IPS DF 4.7 (cell line): ENCODE data around the gene CAMK2B.
"Not testable (repeated sequence)": the region's sequence is repeated elsewhere in the genome, so short reads cannot be mapped to it uniquely, and the experiment has no call there.

Source experiments
- DNase-seq: peaks from one replicate; pipeline ENCODE4 v3.0.0-alpha.2; 2013; ENCODE audit warnings: low spot score; ENCODE audit errors: extremely low read depth

The CAMK2B gene

DNA sequence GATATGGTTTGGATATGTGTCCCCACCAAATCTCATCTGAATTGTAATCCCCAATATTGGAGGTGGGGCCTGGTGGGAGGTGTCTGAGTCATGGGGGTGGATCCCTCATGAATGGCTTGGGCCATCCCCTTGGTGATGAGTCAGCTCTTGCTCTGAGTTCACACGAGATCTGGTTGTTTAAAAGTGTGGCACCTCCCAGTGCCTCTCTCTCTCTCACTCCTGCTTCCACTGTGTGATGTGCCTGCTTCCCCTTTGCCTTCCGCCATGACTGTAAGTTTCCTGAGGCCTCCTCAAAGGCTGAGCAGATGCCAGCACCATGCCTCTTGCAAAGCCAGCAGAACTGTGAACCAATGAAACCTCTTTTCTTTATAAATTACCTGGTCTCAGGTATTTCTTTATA lies 131.3 kb downstream of the CAMK2B start:
- DNase-seq, result no peak

DNA sequence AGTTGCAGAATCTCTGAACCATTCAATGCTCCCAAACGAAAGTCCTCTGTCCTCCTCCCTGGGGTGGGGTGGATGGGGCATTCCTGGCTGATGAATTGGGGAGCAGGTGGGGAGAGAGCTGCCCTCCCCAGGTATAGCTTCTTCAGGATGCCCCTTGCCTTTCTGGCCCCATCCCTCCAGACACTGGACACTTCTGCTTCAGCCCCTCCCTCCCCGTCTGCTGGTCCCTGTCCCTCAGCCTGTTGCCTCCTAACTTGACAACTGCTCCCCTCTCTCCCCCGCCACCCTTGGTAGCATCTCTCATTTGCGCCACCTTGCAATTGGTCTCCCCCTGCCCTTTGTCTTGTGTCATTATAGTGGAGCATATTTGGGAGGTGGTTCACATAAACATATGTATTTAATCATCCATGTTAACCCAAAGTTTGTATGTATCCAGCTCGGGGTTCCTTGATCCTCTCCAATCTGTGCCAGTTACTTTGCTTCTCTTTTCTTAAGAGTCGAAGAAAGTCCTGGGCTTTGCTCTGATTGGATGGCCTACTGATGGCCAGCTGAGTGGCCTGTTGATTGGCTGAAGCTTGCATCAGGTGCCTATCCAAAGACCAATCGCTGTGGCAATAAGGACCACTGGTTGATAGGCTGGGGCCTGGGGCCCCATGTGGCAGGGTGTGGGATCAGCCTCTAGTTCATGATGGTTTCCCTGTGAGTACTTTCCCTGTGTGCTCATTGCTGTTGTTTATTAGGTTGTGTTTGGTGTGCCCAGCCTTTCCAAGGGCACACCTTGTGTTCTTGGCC lies 132.2 kb downstream of the CAMK2B start:
- no peak for DNase-seq

DNA sequence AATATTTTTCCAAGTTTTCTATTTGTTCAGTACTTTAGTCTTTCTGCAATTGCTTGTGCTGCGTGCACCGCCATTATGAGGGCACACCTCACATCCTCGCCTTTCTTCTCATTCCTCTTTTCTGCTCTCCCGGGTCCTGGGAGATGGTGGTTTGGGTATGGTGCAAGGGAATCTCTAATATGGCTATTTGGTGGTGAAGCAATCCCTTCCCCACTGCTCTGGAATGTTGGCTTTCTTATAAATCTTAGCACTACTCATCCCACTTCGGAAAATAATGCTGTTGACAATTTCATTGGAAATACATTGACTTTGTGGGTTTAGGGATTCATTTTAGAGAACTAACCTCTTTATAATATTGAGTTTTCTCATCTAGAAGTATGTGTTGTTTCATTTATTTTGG lies 134.2 kb downstream of the CAMK2B start:
- no peak for DNase-seq

DNA sequence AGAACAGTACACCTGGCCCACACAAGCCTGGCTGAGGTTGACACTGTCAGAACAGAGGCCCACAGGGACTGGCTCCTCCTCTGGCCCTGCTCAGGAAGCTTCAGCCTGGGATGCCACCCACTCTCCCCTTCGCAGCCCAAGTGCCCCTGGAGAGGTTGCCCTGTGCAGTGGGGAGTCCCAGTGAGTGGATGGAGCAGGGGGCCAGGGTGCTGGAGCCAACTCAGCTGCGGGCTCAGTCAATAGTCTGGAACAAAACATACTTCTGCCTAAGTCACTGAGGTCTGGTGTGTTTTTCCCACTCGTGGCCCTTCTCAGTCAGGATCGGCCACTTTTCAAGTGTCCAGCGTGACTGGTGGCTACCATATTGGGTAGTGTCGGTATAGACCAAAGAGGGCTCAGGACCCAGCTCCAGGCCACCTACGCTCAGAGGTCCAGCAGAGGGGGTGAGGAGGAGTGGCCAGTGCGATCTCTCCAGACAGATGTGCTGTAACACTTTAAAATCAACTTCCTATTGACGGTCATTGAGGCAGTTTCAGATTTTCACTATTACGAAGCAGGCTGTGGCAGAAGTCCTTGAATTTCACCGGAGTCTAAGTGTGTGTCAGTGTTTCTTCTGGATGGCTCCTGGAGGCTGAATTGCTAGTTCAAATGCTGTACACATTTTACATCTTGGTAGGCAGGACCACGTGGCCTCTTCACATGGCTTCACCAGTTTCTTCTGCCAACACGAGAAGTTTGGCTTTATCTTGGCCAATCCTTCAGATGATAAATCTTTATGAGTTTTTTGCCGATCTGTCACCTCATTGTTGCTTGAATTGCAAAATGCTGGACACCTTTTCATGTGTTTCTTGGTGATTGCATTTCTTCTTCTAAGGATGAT lies 135.2 kb downstream of the CAMK2B start:
- no peak for DNase-seq

DNA sequence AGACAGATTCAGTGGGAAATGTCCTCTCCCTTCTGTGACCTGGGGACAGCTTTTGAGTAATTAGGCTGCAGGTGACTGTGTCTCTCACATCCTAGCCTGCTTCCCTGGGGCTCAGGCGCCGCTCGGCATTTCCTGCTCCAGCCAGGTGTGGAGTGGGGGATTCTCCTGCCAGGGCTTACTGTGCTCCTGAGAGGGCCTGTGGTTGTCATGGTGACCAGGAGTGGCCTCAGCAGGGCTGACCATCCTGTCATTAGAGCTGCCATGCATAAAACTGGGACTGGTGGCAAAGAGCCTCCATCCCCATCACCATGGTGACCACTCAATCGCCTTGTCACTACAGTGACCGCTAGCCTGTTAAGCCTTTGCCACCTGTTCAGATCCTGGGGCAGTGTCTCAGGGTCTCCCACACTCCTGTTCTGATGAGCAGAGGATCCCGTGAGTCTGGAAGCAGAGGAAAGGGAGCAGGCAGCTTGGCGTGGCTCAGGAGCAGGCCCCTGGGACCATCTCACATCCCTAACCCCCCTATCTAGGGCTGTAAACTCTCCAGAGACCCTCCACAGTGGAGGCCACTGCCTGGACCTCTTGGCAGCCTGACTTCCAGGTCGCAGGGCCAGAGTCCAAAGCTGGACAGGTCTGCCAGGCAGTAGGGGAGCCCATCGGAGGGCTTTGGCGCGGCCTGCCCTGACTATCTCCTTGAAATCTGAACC lies 136.0 kb downstream of the CAMK2B start, which contains the start of gene GCK:
GCK (minus strand) TSS at position 154 of the 707 bp plus-strand sequence. CDS start 486 bp downstream, outside the sequence.
- no peak for DNase-seq

DNA sequence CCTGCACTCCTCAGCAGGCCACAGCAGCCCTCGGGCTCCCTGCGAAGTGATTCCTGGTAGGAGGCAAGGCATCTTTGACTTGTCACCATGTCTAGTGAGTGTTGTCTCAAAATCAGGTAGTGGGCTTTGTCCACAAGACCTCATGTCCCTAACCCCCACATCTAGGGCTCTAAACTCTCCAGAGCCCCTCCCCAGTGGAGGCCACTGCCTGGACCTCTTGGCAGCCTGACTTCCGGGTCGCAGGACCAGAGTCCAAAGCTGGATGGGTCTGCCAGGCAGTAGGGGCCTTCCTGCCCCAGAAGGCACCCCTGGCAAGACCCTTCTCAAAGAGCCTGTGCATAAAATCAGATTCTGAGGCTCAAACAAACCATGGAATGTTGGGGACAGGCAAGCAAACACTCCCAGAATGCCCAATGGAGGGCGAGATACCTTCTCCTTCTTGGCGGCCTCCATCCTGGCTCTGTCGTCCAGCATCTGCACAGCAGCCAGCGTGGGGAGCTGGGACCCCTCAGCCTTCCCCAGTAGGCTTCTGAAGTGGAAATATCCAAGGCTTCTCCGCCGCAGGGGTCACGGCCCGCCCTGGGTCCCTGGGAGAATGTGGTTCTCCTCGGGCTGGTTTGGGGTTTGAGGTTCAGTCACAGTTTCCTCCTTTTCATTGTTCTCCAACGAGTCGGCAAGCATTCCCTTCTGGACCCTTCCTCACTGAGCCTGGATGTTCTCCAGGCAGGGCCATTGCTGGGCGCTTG lies 136.7 kb downstream of the CAMK2B start:
- no peak for DNase-seq

DNA sequence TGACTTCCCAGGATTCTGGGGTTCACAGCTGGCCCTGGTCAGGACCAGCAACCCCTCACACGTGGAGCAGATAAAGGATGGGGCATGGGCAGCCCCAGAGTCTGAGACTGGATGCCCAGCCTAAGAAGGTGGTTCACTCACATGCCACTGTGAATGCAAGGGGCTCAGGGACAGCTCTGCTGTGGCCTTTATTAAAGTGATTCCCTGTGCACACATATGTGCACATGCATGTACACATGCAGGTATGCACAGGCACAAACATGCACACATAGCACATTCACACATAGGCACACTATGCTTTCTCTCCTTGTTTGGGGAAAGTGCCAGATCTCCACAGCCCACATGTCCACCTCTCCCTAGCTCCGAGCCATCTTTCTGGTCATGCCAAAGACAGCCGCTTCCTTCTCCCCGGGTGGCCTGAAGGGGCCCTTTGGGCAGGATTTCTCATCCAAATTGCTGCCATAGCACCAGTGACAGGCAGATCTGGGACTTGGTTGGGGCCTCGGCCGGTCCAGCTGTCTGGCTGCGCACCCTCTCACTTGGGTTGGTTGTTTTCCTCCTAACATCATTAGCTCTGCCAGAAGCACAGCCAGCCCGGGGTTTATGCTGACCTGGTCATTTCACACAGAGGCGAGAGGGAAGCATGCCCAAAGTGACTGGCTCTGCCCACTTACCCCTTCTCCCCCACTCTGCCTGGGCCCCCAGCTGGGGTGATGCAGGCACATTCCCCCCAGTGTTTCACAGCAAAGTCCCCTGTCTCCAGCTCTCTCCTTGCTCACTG lies 137.6 kb downstream of the CAMK2B start:
- DNase-seq, result no peak

DNA sequence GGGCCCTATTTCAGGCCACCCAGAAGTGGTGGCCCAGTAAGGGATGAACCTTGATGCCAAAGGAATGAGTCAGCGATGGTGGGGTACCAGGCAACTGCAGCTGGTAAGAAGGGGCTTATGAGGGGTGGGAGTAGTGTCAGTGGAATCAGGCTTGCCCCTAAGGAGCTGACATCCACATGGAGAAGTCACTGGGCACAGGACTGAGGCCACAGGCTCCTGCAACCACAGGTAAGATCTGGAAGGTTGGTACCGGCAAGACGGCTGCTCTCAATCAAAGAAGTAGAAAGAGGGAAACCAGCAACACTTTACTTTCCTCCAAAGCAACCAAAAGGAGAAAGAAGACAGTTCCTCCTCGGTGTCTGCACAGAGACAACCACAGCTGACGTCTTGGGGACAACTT lies 138.7 kb downstream of the CAMK2B start:
- no peak for DNase-seq

DNA sequence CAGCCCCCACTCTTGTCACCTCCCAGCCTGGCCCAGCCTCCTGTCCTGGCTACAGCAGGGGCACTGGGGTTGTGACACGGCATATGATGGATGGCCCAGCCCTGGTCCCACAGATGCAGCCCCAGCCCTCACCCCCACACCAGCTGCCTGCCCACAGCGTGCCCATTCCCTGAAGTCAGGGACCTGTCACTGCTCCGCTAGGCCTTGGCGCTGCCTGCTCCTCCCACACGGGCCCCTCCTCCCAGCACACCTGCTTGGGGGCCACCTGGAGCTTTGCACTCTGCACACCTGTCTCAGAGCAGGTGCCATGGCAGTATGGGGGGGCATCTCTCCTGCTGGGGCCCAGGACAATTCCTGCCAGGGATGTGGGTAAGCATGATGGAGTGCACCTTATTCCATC lies 139.7 kb downstream of the CAMK2B start:
- DNase-seq, result no peak

DNA sequence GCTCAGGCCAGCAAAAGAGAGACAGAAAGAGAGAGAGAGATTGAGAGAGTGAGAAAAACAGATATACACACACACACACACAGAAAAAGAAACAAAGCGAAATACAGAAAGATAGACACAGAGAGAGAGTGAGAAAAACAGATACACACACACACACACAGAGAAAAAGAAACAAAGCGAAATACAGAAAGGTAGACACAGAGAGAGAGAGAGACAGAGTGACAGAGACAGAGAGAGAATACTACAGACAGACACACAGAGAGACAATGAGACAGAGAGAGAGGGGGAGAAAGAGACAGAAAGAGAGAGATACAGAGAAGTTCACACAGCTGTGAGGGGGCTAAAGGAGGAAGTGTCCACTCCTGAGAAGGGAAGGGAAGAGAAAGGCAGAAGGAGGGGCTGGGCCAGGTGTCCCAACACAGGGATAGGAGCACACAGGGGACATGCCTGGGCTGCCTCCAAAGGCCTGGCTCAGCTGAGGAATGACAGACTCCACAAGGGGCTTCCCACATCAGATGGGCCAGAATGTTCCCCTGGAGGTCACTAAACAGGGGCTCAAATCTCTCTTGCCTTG lies 140.4 kb downstream of the CAMK2B start:
- DNase-seq, result no peak

DNA sequence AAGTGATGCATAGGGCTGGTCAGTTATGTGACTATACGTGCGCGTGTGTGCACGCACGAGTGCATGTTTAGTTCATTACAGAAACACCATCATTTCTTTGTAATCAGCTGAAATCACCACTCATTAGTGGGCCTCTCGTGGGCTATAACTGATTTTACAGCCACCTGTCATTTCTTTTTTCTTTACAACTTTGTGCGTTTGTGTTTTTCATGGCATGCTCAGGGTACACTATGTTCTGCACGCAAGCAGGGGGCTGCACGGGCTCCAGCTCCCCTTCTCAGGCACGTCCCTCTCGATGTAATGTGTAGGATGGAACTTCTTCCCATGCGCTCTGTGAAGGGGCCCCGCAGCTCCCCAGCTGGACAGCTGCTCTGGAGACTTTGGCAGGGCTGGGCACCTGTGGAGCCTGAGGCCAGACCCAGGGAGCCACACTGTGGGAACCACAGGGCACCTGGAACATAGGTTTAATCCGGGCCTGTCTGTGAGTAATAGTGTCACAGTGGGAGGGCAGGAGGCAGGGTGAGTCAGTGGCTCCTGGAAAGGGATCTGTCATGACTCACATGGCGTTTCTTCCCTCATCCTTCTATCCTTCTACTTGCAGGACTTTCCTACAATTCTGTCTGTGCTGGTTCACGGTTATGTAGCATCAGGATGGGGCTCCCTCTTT lies 141.1 kb downstream of the CAMK2B start:
- DNase-seq, result no peak

DNA sequence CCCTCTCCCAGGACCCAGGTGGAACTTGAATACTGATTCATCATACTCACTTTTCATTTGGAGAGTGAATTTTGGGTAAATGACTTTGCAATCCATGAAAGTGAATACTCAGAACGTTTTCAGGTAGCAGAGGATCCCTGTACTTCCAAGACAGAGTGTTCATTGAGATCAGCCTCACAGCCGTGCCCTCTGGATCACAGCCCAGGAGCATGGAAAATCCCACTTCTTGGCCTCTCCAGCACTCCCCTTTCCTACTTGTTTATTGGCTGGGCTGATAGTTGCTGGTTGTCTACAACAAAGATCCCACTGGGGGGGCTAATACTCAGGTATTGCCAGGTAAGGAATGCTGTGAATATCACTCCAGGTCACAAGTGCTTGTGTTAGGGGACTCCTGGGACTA lies 142.0 kb downstream of the CAMK2B start:
- no peak for DNase-seq

DNA sequence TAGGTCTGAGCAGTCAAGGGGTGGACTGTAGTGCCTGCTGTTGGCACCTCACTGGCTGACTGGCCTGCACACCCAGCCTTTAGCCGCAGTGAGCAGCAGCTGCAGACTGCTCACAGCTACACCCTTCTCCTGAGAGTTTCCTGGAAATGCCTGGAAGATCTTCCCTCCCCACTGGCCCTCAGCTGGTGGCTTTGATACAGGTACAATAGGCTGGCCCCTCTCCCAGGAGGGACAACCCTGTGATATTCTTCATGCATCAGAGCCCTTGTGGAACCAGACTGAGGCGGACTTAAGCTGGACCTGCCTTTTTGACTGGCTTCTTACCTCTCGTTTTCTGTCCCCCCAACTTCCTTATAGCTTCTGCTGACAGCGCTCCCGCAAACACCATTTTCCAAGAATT lies 142.6 kb downstream of the CAMK2B start:
- DNase-seq, result no peak

DNA sequence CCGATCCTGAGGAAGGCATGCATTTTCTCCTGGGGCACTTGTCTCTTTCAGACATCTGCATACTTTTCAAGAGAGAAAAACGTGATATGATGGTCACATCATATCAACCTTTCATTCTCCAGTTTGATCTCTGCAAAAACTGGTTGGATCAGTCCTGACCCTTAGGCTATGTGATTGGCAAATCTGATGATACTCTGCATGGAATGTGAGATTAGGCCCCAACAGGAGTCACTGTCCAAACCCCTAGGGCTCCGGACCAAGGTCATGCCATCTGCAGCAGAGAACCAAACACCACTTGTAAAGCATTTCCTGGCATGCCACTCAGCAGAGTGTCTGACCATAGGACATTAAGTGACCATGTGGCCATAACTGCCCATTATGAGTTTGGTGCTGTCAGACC lies 144.8 kb downstream of the CAMK2B start:
- DNase-seq, result no peak

DNA sequence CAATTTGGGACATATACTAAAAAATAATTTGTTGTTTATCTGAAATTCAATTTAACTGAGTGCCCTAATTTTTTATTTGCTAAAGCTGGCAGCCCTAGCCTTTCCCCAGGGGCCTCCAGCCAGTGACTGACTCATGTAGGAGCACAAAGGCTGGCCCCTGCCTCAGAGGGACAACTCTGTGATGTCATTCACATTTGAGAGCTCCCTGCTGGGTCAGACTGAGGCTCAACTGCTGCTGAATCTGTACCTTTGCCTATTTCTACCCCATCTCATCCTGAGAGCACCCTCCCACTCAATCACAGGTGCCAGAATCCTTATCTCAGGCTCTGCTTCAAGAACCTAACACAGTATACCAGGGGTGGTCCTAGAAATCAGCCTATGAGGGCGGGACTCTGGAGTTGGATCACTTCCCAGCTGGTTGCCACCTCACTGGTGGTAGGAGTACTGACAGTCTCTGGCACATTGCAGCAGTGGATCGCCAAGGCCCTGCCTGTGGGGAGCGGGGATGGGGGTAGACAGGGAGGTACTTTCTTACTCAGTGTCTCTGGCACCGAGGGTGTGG lies 147.7 kb downstream of the CAMK2B start:
- DNase-seq, result no peak

DNA sequence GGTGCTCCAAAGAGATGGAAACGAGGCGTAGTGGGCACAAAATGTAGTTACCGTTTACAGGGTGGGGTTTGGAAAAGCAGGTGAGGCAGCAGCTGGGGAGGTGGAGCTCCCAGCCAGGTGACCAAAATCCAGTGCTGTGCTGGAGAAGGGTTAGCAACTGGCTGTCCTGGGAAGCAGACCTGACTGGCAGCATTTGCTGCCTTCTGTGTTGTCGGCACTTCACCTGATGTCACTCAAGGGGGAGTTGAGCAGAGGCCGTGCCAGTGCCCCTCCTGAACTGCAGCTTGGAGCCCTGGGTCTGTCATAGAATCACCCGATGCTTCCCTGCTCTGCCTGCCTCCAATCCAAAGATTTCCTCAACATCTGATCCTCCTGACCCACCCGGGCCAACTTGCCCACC lies 148.9 kb downstream of the CAMK2B start:
- DNase-seq, result no peak

DNA sequence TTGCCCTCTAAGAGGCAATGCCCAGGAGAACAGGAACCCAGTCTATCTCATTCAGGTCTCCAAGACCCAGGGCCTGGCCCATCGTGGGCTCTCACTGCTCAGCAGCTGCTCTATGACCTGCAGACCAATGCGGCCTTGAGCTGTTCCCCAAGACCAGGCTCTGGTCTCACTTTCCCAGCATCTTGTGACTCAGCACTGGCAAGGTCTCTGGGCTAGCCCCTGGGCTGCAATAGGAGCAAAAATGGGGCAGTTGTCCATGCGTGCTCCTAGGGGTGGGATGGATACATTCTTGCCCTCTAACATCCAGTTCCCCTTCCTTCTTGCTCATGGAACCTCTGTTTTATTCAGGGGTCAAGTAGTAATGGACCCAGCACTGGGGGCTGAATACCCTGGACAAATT lies 149.7 kb downstream of the CAMK2B start:
- no peak for DNase-seq

DNA sequence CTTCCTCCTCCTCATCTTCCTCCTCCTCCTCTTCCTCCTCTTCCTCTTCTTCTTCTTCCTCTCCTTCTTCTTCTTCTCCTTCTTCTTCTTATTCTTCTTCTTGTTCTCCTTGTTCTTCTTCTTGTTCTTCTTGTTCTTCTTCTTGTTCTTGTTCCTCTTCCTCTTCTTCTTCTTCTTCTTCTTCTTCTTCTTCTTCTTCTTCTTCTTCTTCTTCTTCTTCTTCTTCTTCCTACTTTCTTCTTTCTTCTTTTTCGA lies 150.8 kb downstream of the CAMK2B start:
- not testable (repeated sequence) for DNase-seq

DNA sequence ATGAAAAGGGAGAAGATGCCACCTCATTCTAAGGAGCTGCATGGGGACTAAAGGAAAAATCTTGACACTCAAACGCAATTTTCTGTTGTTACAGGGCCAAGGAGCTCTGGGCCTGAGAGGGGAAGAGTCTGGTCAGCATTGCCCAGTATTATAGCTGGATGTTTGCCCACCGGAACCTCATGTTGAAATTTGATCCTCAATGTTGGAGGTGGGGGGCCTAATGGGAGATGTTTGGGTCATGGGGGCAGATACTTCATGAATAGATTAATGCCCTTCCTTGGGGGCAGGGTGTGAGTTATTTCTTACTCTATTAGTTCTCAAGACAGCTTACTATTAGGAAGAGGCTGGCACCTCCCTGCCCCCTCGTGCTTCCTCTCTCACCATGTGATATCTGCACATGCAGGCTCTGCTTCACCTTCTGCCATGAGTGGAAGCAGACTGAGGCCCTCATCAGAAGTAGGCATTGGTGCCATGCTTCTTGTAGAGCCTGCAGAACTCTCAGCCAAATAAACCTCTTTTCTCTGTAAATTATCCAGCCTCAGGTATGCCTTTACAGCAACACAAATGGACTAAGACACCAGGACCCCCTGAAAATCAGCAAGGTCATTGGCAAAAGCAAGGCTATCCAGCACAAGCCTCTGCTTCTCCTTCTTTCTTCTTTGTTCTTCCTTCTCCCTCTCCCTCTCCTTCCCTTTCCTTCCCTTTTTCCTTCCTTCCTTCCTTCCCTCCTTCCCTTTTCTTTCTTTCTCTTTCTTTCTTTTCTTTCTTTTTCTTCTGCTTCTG lies 151.3 kb downstream of the CAMK2B start:
- DNase-seq, result no peak
